ENCODE results near the gene L3MBTL4. TPM values are rescaled to one million over a fixed set of nuclear protein-coding genes. Genes with fewer than 3 reads are reported as not detected.

L3MBTL4 gene
- total RNA-seq, 6 experiments from 2014 or later: not detected

DNA sequence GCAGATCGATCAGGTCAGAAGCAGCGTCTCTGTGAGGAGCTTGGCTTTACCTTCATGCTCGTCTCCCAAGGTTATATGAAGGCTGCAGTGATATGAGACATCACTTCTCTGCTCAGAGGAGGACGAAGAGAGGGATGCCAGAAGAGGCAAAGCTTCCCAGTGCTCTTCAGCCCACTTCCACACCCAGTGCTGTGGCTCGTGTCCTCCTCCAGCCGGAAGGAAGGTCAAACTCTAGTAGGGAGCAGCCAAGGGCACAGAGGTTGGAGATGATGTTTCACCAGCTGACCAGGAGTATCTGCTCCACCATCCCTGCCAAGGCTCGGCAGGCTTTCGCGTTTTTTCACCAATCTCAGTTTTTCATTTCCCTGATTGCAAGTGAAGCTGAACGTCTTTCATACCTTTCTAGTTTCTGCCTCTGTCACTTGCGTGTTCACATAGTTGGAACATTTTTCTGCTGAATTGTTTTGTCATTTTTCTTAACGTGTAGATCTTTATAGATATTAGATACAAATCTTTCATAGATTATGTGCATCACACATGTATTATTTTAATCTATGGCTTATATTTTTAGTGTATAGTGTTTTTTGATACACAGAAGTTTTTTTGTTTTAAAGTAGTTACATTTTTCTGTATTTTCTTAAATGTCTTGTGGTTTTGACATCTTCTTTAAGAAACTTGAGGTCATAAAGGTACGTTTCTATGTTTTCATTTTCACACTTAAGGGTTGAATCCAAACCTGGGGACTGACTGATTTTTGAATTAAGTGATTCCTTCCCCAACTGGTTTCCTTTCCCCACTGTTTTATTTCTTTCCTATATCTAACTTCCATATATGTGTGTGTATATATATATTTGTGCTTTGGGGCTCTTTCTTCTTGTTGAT, 23.5 kb upstream of the L3MBTL4 start:
- H3K27me3 Mint-ChIP-seq (ENCODE audit: insufficient read depth): no peaks in the 10 kb centered on the region
- no peak for DNase-seq
- TF ChIP-seq, protein P1, sequence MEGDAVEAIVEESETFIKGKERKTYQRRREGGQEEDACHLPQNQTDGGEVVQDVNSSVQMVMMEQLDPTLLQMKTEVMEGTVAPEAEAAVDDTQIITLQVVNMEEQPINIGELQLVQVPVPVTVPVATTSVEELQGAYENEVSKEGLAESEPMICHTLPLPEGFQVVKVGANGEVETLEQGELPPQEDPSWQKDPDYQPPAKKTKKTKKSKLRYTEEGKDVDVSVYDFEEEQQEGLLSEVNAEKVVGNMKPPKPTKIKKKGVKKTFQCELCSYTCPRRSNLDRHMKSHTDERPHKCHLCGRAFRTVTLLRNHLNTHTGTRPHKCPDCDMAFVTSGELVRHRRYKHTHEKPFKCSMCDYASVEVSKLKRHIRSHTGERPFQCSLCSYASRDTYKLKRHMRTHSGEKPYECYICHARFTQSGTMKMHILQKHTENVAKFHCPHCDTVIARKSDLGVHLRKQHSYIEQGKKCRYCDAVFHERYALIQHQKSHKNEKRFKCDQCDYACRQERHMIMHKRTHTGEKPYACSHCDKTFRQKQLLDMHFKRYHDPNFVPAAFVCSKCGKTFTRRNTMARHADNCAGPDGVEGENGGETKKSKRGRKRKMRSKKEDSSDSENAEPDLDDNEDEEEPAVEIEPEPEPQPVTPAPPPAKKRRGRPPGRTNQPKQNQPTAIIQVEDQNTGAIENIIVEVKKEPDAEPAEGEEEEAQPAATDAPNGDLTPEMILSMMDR (IDR thresholded peaks at IDR 0.05): no peak
- no peaks in the 10 kb centered on the region for H3K4me1 Mint-ChIP-seq (ENCODE audit: low read depth)
- peaks cover 11% of the 10 kb centered on the region; the same call in 1 of the 2 replicates for H3K36me3 Mint-ChIP-seq (ENCODE audit: low read depth)
- no peak overlapping the region for H3K27ac Mint-ChIP-seq
- no peak overlapping the region for H3K4me3 Mint-ChIP-seq
- peaks cover 53% of the 10 kb centered on the region for H3K9me3 Mint-ChIP-seq

- H3K36me3 Mint-ChIP-seq (ENCODE audit: low read depth): peaks cover 4% of the 10 kb centered on the region; the same call in 1 of the 2 replicates
- peaks cover 42% of the 10 kb centered on the region for H3K9me3 Mint-ChIP-seq
- TF ChIP-seq, protein P1 (IDR thresholded peaks at IDR 0.05): no peak
- DNase-seq: no peak
- no peak overlapping the region for H3K27ac Mint-ChIP-seq
- H3K4me3 Mint-ChIP-seq: no peak overlapping the region
- H3K27me3 Mint-ChIP-seq (ENCODE audit: insufficient read depth): no peaks in the 10 kb centered on the region
- H3K4me1 Mint-ChIP-seq (ENCODE audit: low read depth): no peaks in the 10 kb centered on the region
Measured at GRCh38 chr18:6435731-6436130, 21.0 kb upstream of the L3MBTL4 start.

DNA sequence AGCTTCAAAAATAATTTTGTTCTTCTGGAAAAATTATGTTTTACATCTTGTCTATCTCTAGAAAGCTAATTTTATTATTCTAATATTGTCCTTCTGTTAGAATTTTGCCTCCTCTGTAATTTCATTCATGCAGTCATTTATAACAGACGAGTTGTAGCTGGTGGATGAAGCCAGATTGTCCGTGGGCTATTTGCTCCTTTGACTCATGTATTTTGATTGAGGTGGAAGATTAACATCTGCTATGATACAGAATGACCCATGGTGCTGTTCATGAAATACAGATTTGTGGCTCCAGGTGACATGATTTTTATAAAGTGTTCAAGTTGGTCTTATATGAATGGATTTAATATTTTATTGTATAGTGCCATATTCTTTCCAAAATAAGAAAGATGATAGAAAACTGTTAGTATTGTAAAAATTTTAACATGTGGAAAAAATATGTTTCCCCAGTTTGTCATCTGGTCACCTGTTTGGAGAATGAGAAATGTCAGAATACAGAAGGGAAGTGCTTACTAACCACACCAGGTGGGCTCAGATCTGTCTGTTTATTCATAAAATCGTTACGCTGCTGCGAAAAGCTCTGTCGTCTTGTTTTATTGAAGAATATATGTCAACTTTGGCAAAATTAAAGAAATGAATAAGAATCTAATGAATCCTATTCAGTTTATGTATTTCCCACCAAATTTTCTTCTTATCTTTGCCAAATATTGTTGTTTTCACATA, 20.4 kb upstream of the L3MBTL4 start:
- Mint-ChIP-seq H3K27ac (no peak overlapping the region), H3K4me3 (no peak overlapping the region), H3K36me3 (ENCODE audit: low read depth) (peaks cover 4% of the 10 kb centered on the region; the same call in 1 of the 2 replicates), H3K27me3 (ENCODE audit: insufficient read depth) (no peaks in the 10 kb centered on the region), H3K4me1 (ENCODE audit: low read depth) (no peaks in the 10 kb centered on the region), H3K9me3 (peaks cover 42% of the 10 kb centered on the region)
- DNase-seq: no peak
- TF ChIP-seq, protein P1 (IDR thresholded peaks at IDR 0.05): no peak

DNA sequence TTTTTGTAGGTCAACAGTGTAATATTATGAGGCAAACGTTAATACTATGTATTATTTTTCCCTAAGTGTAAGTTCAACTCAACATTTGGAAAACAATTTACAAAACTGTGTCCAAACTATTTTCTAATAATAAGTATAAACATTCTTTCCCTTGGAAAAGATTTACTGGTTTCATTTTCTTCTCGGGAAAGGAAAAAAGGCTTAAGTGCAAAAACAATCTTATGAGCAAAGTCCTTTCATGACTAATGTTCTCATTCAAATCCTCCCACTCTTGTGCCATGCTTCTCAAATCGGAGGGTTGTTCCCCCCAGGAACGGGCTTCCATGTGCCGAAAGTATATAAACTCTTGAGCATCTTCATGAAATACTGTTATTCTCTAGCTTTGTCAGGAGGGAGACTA, 19.8 kb upstream of the L3MBTL4 start:
- Mint-ChIP-seq H3K4me1 (ENCODE audit: low read depth) (no peaks in the 10 kb centered on the region), H3K27me3 (ENCODE audit: insufficient read depth) (no peaks in the 10 kb centered on the region), H3K9me3 (peaks cover 46% of the 10 kb centered on the region), H3K36me3 (ENCODE audit: low read depth) (peaks cover 4% of the 10 kb centered on the region; the same call in 1 of the 2 replicates), H3K4me3 (no peak overlapping the region), H3K27ac (no peak overlapping the region)
- TF ChIP-seq, protein P1 (IDR thresholded peaks at IDR 0.05): no peak
- no peak for DNase-seq

DNA sequence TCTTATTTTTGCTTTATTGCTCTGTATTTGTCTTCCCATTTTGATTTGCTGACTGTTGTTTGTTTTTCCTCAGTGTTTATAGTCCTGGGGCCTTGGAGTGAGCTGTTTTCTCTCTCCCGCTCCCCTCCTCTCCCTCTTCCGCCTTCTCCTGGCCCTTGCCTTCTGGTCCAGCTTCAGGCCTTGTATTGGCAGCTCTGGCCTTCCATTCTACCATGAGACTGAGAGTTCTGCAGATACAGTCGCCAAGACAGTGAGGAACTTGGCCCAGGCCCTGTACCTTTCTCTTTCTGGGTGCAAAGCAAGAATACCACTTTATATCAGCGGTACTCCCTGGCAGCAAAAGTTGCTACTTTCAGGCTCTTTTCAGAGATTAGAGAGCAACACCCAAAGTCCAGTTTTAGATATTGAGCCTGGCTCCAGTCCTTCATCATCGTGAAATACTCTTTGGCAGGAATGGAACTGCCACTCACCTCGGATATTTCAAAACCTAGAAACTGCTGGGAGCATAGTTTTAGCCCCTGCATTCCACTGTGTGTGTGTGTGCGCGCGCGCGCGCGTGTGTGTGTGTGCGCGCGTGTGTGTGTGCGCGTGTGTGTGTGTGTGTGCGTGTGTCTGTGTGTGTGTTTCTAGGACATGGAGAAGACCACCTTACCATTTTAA, 17.1 kb upstream of the L3MBTL4 start:
- Mint-ChIP-seq H3K27ac (no peak overlapping the region), H3K27me3 (ENCODE audit: insufficient read depth) (no peaks in the 10 kb centered on the region), H3K4me3 (no peak overlapping the region), H3K4me1 (ENCODE audit: low read depth) (no peaks in the 10 kb centered on the region), H3K36me3 (ENCODE audit: low read depth) (peaks cover 9% of the 10 kb centered on the region; the same call in 1 of the 2 replicates), H3K9me3 (peaks cover 52% of the 10 kb centered on the region)
- TF ChIP-seq, protein P1 (IDR thresholded peaks at IDR 0.05): no peak
- DNase-seq: no peak
